ENCODE data around the gene OSBPL10.

DNA sequence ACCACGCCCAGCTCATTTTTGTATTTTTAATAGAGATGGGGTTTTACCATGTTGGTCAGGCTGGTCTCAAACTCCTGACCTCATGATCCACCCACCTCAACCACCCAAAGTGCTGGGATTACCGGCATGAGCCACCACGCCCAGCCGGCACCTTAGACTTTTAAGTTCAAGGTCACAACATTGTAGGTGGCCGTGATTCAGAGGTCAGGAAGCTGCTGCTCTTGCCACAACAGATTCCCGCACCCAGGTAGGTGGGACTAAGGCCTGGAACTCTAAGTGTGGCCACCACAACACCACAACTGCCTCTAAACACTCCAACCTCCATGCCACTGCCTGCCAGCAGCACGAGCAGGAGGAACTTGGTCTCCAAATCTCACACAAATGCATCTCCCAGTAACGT lies 251.5 kb downstream of the OSBPL10 start:
- no peak for TF ChIP-seq TCF4 (CRISPR knock-in tag; IDR thresholded peaks at IDR 0.05; ENCODE audit: borderline replicate concordance)
- no peak for TF ChIP-seq ESRRG (CRISPR knock-in tag; IDR thresholded peaks at IDR 0.05)
- TF ChIP-seq ZFP3 (CRISPR knock-in tag; IDR thresholded peaks at IDR 0.05): no peak
- TF ChIP-seq RARB (CRISPR knock-in tag; IDR thresholded peaks at IDR 0.05): no peak
- TF ChIP-seq ARNTL (CRISPR knock-in tag; IDR thresholded peaks at IDR 0.05; ENCODE audit: borderline replicate concordance, low read depth): no peak
- TF ChIP-seq PATZ1 (CRISPR knock-in tag; IDR thresholded peaks at IDR 0.05; ENCODE audit: borderline replicate concordance): no peak
- TF ChIP-seq ZNF565 (CRISPR knock-in tag; conservative IDR thresholded peaks at IDR 0.05; ENCODE audit: low read depth): no peak
- no peak for TF ChIP-seq SNAI2 (CRISPR knock-in tag; IDR thresholded peaks at IDR 0.05)
- no peak for TF ChIP-seq TOX (CRISPR knock-in tag; IDR thresholded peaks at IDR 0.05; ENCODE audit: borderline replicate concordance)
- no peak for TF ChIP-seq PPARA (CRISPR knock-in tag; IDR thresholded peaks at IDR 0.05; ENCODE audit: borderline replicate concordance)
- TF ChIP-seq BACH2 (CRISPR knock-in tag; IDR thresholded peaks at IDR 0.05; ENCODE audit: borderline replicate concordance): no peak

Measured in SK-N-SH treated with all-trans-retinoic acid at 6 μM for 48 hours (cell line).